Ovary (tissue), 9 donors: ENCODE results near the gene CYFIP2. TPM values are rescaled to one million over a fixed set of nuclear protein-coding genes. Genes with fewer than 3 reads are reported as not detected.

ENCODE experiments used
- DNase-seq, 5 donors: peaks; one replicate each; pipeline ENCODE4 v3.0.0-alpha.2; 2019 to 2020
- H3K27ac ChIP-seq, 2 donors: fragments of 200-600 bp; one replicate each; pipeline versions ENCODE4 v1.5.1 to v1.8.0; 2019 to 2022
- H3K27me3 ChIP-seq: fragments of 200-600 bp; one replicate; pipeline ENCODE4 v1.8.0; 2022
- H3K36me3 ChIP-seq: fragments of 200-600 bp; sonication (generic); one replicate; pipeline ENCODE4 v1.5.1; 2019
- H3K4me1 ChIP-seq: one replicate; pipeline ENCODE4 v1.8.1; 2013; ENCODE audit warnings: mild to moderate bottlenecking, moderate library complexity; ENCODE audit not compliant: insufficient read depth
- H3K4me3 ChIP-seq: fragments of 200-600 bp; sonication (generic); one replicate; pipeline ENCODE4 v1.5.1; 2017
- H3K9me3 ChIP-seq, 2 donors: fragments of 200-600 bp in 1 of 2; sonication (generic) in 1 of 2; one replicate each; pipeline versions ENCODE4 v1.5.1 to v1.8.1; 2013 to 2019; ENCODE audit warnings: mild to moderate bottlenecking in 1 of 2, moderate library complexity in 1 of 2
- EP300 ChIP-seq: sonication (generic); formaldehyde crosslinking; IDR thresholded peaks from one replicate; pipeline ENCODE4 v1.6.1; 2017; ENCODE audit warnings: antibody characterized with exemption
- POLR2A ChIP-seq: fragments of 450-650 bp; IDR thresholded peaks from one replicate; pipeline ENCODE4 v1.6.1; 2017; ENCODE audit warnings: antibody characterized with exemption, mild to moderate bottlenecking, moderate library complexity
- WGBS, 3 donors: extraction: QIAGEN DNeasy Blood & Tissue Kit in 1 of 3; methylation state at CpG; one replicate each; pipeline versions ENCODE4 v1.1.5 to v1.1.7; 2013 to 2017; 5-methylcytosine and 5-hydroxymethylcytosine counted together
- intact Hi-C, 4 donors: fragments of 100-400 bp; cut with DNase I; formaldehyde crosslinking; loops; one replicate each; pipeline versions ENCODE4 v1.11.0 to v1.15.1; 2022 to 2023
- polyA plus RNA-seq, 2 donors: library from polyadenylated mRNA; stranded (reverse); fragments of 200-250 nt in 1 of 2; fragments of 350-450 nt in 1 of 2; fragmentation: Illumina TruSeq in 1 of 2; extraction: RNeasy Lipid Tissue Mini Kit (QIAGEN cat#74804) in 1 of 2; gene quantifications; one replicate each; pipeline ENCODE4 v1.2.3, GENCODE V29; 2013 to 2014
- total RNA-seq, 7 donors: library from RNA; depleted of rRNA in 2 of 7; stranded (reverse); fragments of >200 nt in 2 of 7; fragmentation: NEBNext Ultra II Directional in 3 of 7; extraction: Animal tissue kit (Norgen Biotek cat#: 25700) in 3 of 7; gene quantifications; one replicate each; pipeline versions ENCODE4 v1.1.0 to v1.2.4, GENCODE V29; 2016 to 2023
- TF ChIP-seq, protein P1 (sequence below), 3 donors: fragments of 450-650 bp in 2 of 3; fragments of 200-600 bp in 1 of 3; IDR thresholded peaks; one replicate each; pipeline versions ENCODE4 v1.5.1 to v1.8.0; 2016 to 2022; ENCODE audit warnings: antibody characterized with exemption in 3 of 3, mild to moderate bottlenecking in 1 of 3
- donor health status: DM: no; HTN: no; CAD: no; lungs with moderate emphysema.
- donor health status: DM: no; HTN: no; CAD: no.
- donor health status: Bipolar disorder and iron deficiency.
- donor health status: DM: yes; HTN: yes; CAD: no.
- donor health status: DM: no; HTN: no; CAD: no.
- donor health status: DM: yes; HTN: yes; CAD: no.

CYFIP2 gene
- total and polyA plus RNA-seq, 9 donors = 4.9 to 39.8 (median 17.1) TPM

DNA sequence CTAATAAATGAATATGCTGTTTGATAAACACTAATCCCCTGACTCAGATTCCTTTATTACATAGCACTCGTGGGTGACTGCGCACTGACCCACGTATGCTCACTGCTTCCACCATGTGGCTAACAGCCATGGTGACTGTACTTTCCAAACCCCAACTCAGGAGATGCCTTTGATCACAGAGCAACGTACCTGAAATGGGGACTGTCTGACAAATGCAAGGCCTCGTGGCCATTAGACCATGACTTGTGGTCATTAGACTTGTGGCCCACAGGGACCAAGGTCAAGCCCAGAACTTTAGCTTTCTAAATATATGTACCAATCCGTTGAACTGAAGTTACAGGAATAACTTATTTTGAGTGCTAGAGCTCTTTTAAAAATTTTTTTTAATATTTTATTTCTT, 46.6 kb downstream of the CYFIP2 start:
- H3K27ac ChIP-seq = no peak overlapping the region
- no peaks in the 10 kb centered on the region for H3K36me3 ChIP-seq
- 23 to 33% (median 26%) methylated on average over 6 of the region's 6 CpGs for WGBS, 3 donors
- intact Hi-C loops = no loop called here
- no peaks in the 10 kb centered on the region for H3K4me1 ChIP-seq
- DNase-seq = no peak
- H3K4me3 ChIP-seq = no peak overlapping the region
- TF ChIP-seq POLR2A = no peak
- no peaks in the 10 kb centered on the region for H3K27me3 ChIP-seq
- no peaks in the 10 kb centered on the region for H3K9me3 ChIP-seq

DNA sequence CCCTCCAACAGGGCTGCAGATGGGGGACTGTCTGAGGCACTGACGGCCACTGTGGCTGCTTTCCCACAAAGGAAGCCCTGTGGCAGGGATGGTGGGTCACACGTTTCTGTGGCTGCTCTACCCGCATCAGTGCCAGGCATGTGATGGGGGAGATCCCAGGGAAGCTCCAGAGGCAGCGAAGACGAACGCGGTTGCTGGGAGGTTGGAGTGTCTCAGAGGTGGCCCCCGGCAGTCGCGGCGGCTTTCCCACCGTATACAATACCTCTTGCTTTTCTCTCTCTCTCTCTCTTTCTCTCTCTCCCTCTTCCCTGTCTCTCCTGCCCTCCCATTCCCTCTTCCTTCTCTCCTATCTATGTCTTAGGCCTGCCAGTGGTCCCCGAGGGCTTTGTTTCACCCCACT, 56.7 kb downstream of the CYFIP2 start:
- WGBS, 3 donors = 94 to 96% (median 95%) methylated on average over 13 of the region's 13 CpGs
- Histone ChIP-seq H3K27me3 (no peaks in the 10 kb centered on the region), H3K4me1 (no peaks in the 10 kb centered on the region), H3K36me3 (no peaks in the 10 kb centered on the region), H3K9me3 (no peaks in the 10 kb centered on the region), H3K4me3 (no peak overlapping the region), H3K27ac (no peak overlapping the region)
- TF ChIP-seq EP300 (no peak), POLR2A (no peak)
- TF ChIP-seq, protein P1, sequence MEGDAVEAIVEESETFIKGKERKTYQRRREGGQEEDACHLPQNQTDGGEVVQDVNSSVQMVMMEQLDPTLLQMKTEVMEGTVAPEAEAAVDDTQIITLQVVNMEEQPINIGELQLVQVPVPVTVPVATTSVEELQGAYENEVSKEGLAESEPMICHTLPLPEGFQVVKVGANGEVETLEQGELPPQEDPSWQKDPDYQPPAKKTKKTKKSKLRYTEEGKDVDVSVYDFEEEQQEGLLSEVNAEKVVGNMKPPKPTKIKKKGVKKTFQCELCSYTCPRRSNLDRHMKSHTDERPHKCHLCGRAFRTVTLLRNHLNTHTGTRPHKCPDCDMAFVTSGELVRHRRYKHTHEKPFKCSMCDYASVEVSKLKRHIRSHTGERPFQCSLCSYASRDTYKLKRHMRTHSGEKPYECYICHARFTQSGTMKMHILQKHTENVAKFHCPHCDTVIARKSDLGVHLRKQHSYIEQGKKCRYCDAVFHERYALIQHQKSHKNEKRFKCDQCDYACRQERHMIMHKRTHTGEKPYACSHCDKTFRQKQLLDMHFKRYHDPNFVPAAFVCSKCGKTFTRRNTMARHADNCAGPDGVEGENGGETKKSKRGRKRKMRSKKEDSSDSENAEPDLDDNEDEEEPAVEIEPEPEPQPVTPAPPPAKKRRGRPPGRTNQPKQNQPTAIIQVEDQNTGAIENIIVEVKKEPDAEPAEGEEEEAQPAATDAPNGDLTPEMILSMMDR (IDR thresholded peaks at IDR 0.05) = no peak
- intact Hi-C loops = loop anchor here in 2 of 4 donors (10.0 kb wide), 2 partner anchors 392 to 422 kb away; partner anchors contain the start of gene LSM11 (in 1 of the 2)
- DNase-seq = no peak

DNA sequence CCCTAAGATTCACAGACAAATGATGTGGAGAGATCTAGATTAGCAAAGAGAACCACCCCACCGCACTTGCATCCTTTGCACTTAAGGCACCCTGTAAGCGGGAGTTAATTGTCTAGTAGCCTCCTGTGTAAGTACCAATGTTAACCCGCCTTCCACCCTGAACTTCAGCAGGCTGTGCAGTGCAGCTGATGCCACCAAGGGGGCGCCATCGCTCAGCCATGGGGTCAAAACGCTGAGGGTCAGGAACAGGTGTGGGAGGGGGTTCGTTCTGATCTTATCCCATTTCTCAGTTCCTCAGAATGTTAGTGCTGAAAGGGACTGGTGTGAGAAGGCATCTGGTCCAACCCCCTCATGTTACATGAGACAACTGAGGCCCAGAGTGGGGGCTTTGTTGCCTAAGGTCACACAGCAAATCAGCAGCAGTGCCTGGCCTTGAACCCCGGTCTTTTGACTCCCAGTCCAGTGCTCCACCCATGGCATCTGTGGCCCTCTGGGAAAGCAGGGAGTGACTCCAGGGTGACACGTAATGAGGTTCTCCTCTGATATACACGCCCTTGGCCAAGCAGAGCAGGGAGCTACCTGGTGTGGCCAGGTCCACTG, 57.3 kb downstream of the CYFIP2 start:
- Histone ChIP-seq H3K36me3 (no peaks in the 10 kb centered on the region), H3K27ac (no peak overlapping the region), H3K4me1 (peaks cover 2% of the 10 kb centered on the region), H3K9me3 (no peaks in the 10 kb centered on the region), H3K4me3 (no peak overlapping the region), H3K27me3 (no peaks in the 10 kb centered on the region)
- intact Hi-C loops = loop anchor here in 2 of 4 donors (10.0 kb wide), 2 partner anchors 392 to 422 kb away; partner anchors contain the start of gene LSM11 (in 1 of the 2)
- 83 to 87% (median 85%) methylated on average over 10 of the region's 10 CpGs for WGBS, 3 donors
- no peak for DNase-seq
- TF ChIP-seq EP300 (no peak), POLR2A (no peak)
- TF ChIP-seq, protein P1 (IDR thresholded peaks at IDR 0.05) = no peak

DNA sequence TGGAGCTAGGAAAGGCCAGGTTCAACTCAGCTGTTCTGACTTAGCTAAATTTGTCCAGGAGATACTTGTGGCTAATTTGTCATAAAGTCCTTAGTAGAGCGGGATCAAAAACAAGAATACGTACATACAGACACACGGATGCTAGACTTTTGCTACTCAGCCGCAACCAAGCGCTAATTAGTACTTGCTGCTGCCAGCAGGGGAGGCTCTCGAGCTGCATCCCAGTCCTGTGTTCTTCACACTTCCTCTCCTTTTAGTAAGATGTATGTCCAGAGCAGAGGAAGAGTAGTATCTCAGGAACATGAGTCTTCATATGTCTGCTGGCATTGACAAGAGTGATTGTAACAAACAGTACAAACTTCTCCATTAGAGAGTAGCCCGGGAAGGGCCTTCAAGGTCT, 58.3 kb downstream of the CYFIP2 start:
- DNase-seq = no peak
- intact Hi-C loops = loop anchor here in 2 of 4 donors (10.0 kb wide), 2 partner anchors 391 to 421 kb away; partner anchors contain the start of gene LSM11 (in 1 of the 2)
- Histone ChIP-seq H3K27me3 (no peaks in the 10 kb centered on the region), H3K4me1 (peaks cover 2% of the 10 kb centered on the region), H3K9me3 (no peaks in the 10 kb centered on the region), H3K4me3 (no peak overlapping the region), H3K27ac (no peak overlapping the region), H3K36me3 (no peaks in the 10 kb centered on the region)
- TF ChIP-seq, protein P1 (IDR thresholded peaks at IDR 0.05) = no peak
- WGBS, 3 donors = 92 to 95% (median 95%) methylated on average over 7 of the region's 7 CpGs

DNA sequence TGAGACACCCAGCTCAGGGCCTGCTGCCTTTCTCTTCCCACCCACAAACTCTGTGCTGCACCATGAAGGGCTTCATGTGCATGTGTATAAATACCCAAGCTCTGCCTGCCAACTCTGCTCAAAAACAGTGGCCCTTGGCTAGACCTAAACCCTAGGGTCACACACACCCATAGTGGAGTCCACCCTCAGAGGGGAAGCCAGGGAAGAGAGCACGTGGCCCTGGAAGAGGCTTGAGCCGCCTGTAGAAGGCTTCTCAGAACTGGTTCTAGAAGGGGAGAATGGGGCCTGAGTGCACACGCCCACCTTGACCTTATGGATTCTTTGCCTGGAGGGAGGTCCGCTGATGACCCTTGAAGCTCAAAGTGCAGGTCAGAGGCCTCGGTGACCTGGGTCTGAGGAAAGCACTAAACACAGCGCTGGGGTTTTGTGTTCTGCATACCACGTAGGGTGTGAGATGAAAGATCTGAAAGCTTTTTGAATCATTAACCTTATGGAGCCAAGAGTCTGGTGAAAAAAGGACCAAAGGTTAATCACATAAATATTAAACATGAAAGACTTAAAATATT, 60.6 kb downstream of the CYFIP2 start:
- WGBS, 3 donors = 78 to 91% (median 82%) methylated on average over 7 of the region's 7 CpGs
- Histone ChIP-seq H3K27me3 (no peaks in the 10 kb centered on the region), H3K9me3 (no peaks in the 10 kb centered on the region), H3K27ac (no peak overlapping the region), H3K36me3 (no peaks in the 10 kb centered on the region), H3K4me3 (no peak overlapping the region), H3K4me1 (peaks cover 2% of the 10 kb centered on the region)
- intact Hi-C loops = loop anchor here in 2 of 4 donors (10.0 kb wide), 2 partner anchors 388 to 418 kb away; partner anchors contain the start of gene LSM11 (in 1 of the 2)
- DNase-seq = no peak
- no peak for TF ChIP-seq EP300
- TF ChIP-seq, protein P1 (IDR thresholded peaks at IDR 0.05) = no peak
- TF ChIP-seq POLR2A = no peak
